Activated naive CD8-positive, alpha-beta T cell treated with anti-CD3 and anti-CD28 coated beads, Interleukin-2, amount 50 U/mL, for 16 hours (primary cell): ENCODE results near the gene SLC44A3.

ENCODE experiments used
- DNase-seq: peaks from one replicate; pipeline ENCODE4 v3.0.0-alpha.2; 2020; ENCODE audit warnings: low read depth, low spot score

SLC44A3 gene

DNA sequence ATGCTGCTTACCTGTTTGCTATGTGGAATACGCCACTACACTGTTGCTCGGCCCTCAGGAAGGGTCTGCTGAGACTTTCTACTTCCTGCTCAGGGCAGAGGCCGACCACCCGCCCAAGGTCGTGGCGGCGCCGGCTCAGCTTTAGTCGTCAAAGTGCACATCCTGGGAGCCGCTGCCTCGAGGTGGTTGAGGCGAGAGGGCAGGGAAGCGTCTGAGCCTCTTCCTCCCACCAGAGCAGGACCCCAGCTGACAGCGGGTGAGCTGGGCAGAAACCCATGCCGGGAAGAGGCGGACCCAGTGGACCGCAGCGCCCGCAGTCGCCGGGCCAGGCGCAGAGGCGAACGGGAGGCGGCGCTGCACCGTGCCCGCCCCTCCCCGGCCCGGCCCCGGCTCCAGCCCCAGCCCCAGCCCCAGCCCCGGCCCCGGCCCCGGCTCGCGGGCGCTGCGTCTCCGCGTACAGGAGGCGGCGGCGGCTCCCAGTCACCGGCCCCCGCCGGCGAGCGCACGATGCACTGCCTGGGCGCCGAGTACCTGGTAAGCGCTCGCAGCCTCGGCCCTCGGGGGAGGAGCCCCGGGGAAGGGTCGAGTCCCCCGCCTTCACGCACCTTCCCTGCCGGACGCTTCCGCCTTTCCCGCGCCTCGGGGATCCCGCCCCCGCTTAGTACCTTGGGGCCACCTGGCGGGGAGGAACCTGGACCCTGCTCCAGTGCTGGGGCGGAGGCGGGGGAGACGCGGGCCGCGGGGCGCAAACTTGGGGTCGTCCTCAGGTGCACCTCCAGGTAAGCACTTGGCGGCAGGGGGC, at the start of gene SLC44A3:
SLC44A3 (plus strand) TSS at position 413 of the 802 bp plus-strand sequence; CDS start at position 508, 95 bp downstream.
- DNase-seq = no peak

DNA sequence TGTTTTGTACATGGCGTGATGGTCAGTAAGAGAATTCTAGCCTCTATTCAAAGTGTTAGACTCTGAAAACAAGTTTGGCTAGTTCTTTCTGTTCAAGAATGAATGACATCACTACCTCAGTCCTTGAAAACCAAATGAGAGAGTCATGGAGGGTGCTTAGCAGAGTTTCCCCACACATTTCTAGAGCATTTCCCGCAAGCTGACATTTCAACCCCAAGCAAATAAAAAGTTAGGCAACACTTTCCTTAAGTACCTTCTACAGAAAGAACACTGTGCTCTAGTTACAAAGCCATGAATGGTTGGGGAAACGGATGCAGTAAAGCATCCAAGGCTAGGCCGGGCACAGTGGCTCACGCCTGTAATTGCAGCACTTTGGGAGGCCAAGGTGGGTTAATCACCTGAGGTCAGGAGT, 47.9 kb upstream of the SLC44A3 start:
- DNase-seq = no peak

DNA sequence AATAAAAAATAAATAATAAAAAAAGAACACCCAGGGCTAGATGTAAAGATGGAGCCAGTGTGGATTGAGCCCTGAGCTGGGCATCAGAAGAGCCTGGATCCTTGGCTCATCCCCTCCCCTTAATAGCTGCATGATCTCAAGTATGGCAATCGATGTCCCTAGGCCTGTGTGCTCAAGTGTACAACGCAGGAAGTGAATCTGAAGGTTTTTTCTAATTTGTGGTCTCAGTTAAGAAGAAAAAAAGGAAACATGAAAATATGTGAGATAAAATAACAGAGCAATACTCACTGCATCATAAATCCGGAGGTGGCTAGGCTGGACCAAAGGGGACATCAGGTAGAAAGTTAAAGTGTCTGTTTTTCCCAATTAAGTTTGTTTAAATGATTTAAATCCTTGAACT, 47.3 kb upstream of the SLC44A3 start:
- no peak for DNase-seq

- DNase-seq = no peak
These were observed 46.8 kb upstream of the SLC44A3 start for GRCh38 chr1:94773296-94773809.

- no peak for DNase-seq
These were observed 46.2 kb upstream of the SLC44A3 start for GRCh38 chr1:94773931-94774422.

DNA sequence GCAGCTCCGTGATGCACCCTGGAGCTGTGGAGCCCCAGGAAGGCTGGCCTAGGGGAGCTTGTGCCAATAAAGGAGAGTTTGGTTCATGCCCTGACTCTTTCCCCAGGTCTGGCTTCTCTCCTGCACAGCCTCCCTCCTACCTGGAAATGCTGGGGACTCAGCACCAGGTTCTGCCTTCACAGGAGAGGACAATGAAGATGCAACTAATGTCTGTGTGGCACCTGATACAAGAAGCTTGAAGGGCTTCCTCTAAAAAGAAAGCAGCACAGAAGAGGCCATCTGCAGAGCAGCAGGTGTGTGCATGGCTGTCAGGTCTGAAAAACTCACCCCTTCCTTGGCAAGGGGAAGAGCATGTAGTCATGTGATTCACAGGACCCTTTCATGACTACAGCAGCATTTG, 43.7 kb upstream of the SLC44A3 start:
- DNase-seq = no peak

GRCh38 chr1:94777281-94777680, 42.9 kb upstream of the SLC44A3 start:
- DNase-seq = no peak

DNA sequence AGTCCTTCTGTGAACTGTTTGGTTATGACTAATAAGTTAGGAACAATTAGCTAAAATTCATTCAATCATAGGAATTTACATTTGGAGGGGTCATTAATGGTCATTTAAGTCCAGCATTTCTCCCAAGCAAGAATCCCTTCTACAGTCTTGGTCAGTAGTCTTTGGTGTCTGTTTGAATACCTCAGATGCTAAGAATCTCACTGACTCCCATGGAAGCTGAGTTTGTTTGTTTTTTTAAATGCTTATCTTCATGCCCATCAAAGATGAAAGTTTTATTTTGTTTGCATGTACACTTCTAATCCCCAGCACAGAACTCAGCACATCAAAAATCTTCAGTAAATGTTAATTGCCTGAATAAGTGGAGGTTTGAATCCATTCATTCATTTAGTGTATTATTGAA, 41.3 kb upstream of the SLC44A3 start:
- no peak for DNase-seq

- DNase-seq = no peak
These were observed 36.6 kb upstream of the SLC44A3 start for GRCh38 chr1:94783342-94784189.

DNA sequence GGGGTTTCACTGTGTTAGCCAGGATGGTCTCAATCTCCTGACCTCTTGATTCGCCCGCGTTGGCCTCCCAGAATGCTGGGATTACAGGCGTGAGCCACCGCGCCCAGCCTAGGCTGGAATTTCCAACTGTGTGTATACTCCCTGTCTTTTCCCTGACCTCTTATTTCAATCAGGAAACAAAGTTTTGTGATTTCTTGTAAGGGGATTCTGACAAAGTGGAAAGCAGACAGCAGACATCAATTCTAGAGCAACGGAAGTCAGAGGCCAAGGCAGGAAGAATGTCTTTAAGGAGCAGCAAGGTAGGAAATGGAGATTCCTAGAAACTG, 36.0 kb upstream of the SLC44A3 start:
- DNase-seq = no peak

DNA sequence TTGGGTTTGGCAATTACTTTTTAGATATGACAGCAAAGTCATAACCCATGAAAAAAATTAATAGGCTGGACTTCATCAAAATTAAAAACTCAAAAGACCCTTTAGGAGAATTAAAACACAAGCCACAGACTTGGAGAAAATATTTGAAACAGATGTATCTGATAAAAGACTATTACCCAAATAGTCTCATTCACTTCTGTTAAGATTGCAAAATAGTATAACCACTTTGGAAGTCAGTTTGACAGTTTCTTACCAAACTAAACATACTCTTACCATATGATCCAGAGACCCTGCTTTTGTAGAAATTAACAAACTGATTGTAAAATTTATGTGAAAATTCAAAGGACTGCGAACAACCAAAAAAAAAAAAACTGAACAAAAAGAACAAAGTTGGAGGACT, 32.5 kb upstream of the SLC44A3 start:
- DNase-seq = no peak

DNA sequence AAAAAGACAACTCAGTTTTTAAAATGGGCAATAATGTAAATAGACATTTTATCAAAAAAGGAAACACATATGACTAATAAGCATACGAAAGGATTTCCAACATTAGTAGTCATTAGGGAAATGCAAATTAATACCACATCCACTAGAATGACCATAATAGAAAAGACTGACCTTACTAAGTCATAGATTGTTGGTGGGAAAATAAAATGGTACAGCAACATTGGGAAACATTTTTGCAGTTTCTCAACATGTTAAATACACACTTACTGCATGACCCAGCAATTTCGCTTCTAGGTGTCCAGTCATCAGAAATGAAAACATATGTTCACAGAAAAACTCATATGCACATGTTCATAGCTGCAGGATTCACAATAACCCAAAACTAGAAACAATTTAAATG, 29.9 kb upstream of the SLC44A3 start:
- DNase-seq = no peak

DNA sequence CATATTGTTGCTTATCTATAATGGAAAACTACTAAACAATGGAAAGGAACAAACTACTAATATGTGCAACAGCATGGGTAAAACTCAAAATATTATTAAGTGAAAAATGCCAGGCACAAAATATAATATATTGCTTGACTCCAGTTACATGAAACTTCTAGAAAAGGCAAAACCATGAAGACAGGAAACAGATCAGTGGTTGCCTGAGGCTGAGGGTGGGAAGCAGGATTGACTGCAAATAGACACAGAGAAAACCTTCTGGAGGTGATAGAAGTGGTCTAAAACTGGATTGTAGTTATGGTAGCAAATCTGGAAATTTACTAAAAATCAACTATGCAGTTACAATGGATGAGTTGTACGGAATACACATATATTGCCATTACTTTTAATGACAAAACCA, 29.5 kb upstream of the SLC44A3 start:
- no peak for DNase-seq

- DNase-seq = no peak
These were observed 27.5 kb upstream of the SLC44A3 start for GRCh38 chr1:94792473-94793295.

DNA sequence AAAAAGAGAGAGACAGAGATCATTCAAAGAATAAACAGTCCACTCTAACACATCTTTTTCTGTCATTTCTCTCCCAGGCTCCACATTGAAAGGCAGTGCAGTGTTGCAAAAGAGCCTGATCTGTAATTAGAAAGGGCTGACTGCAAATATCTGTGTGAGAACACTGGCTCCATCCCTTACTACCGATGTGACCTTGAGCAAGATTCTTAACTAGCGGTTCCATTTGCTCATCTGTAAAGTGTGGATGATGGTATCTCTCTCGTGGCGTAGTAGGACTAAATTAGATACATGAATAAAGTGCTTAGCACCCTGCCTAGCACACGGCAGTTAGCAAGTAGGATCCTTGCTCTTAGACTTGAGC, 26.9 kb upstream of the SLC44A3 start:
- no peak for DNase-seq

DNA sequence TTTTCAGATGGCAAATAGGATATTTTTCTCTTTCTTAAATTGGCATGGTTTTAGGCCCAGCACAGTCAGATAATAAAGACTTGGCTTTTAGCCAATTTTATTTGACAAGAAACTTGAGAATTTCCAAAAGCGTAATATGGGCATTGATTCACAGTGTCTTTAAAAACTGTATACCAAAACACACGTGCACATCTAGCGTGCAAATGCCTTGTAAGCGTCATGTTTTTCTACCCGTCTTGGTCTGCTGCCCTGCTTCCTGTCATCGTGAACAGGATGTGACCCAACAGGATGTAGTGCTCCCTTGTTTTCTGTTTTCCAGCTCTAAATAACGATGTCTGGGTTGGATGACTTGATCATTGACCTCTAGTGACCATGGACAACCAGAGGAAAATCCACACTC, 24.7 kb upstream of the SLC44A3 start:
- DNase-seq = no peak

GRCh38 chr1:94796266-94796665, 23.9 kb upstream of the SLC44A3 start:
- no peak for DNase-seq

DNA sequence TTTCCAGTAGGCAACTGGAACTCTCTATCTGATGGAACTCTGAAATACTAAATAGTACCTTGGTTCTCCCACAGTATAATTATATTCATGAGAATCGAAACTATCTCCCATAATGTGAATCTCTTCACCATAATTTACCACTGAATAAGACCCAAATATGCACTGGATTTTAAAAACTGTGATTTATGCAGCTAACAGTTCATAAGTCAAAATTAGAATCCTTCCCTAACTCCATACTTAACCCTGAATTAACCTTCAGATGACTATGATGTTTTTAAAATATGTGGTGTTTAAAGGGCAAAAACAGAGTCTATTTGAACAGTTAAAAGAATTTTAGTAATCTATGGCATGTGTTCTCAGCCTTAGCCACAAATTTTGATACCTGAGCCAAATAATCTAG, 22.9 kb upstream of the SLC44A3 start:
- no peak for DNase-seq

DNA sequence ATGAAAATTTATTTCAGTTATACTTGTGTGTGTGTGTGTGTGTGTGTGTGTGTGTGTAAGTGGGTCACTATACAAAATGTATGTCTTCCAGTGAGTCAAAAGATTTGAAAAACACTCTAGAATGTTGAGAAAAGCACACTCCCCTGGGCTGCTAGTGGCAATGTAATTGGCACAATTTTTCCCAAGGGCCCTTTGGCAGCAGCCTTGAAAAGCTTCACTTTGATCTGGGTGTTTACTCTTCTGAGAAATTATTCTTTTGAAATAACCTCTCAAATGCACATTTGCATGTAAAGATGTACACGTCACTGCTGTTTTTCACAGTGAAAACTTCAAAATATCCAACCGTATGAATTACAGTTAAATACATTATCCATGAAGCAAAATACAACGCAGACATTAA, 22.1 kb upstream of the SLC44A3 start:
- no peak for DNase-seq

- DNase-seq = no peak
These were observed 21.7 kb upstream of the SLC44A3 start for GRCh38 chr1:94798462-94798861.

DNA sequence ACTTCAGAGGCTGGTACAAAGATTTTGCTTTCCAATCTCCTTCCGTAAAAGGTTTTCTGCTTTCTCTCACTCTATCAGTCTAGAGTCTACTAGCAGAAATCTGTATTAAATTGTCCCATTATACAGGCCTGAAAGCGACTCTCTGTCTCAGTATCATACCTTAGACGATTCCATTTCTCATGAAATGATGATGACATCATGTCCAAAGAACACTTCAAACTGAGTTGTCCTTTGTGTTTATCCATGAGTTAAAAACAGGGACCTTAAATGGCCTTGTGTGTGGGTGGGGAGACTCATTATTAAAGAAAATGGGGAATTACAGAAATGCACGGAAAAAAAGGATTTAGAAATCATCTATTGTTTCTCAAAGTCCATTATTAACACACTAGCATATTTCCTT, 21.0 kb upstream of the SLC44A3 start:
- no peak for DNase-seq
